ENCODE data around the gene GLI3. TPM values are rescaled to one million over a fixed set of nuclear protein-coding genes. Genes with fewer than 3 reads are reported as not detected.

The GLI3 gene
- total RNA-seq, 2 experiments from 2014 or later: not detected

DNA sequence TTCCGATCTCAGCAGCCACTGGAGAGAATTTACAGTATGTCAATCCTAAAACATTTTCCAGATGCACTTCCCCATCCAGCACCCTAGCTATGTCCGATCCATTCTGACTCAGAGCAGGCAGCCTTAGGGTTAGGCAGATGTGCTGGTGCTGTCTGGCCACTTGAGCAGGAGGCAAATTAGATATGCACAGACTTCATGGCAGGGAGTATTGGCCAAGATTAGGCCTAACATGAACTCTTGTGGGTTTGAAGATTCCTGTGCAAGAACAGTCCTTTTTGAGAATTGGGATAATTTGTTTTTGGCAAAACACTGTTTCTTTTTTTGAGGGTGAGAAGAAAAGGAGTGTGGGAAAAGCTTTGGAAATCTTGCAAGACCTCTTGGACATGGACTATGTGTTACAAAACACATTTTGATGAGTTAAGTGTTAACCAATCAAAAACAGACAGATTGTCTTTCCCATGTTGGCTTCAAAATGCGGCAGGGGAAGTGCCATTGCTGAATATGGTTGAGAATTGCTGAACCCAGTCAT, 315.5 kb downstream of the GLI3 start:
- H3K27me3 Mint-ChIP-seq (ENCODE audit: low read depth): peaks cover 36% of the 10 kb centered on the region
- ChIA-PET POLR2A (no interaction called here), CTCF (no interaction called here)
- no peaks in the 10 kb centered on the region for H3K9me3 Mint-ChIP-seq (ENCODE audit: insufficient read depth)
- no peak for ATAC-seq
- H3K4me3 Mint-ChIP-seq: no peak overlapping the region
- no peaks in the 10 kb centered on the region for H3K36me3 Mint-ChIP-seq (ENCODE audit: low read depth)
- no peak for DNase-seq
- no peaks in the 10 kb centered on the region for H3K4me1 Mint-ChIP-seq (ENCODE audit: low read depth)
- H3K27ac Mint-ChIP-seq: no peak overlapping the region

DNA sequence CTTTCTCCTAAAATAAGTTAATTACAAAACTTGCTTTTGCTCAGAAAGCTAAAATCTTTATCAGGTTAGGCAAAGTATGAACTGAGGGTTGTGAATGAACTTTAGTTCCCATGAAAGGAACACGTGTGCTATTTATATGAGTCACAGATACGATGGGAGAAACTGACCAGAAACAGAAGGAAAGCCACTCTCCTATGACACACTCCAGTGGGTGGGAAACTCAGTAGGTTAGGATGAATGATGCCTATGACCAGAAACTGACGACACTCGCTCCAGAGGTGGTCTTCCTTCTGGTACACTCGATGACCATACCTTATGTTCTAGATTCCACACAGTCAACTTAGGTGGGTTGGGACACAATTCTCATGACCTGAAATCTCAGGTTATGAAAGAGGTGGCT, 318.4 kb downstream of the GLI3 start:
- ATAC-seq (no peak), DNase-seq (no peak)
- Mint-ChIP-seq H3K27me3 (ENCODE audit: low read depth) (peaks cover 40% of the 10 kb centered on the region), H3K27ac (no peak overlapping the region), H3K36me3 (ENCODE audit: low read depth) (no peaks in the 10 kb centered on the region), H3K4me3 (no peak overlapping the region), H3K9me3 (ENCODE audit: insufficient read depth) (no peaks in the 10 kb centered on the region), H3K4me1 (ENCODE audit: low read depth) (no peaks in the 10 kb centered on the region)
- POLR2A ChIA-PET: no interaction called here
- CTCF ChIA-PET: interaction anchor here (2.0 kb wide), 1 partner anchor 22 kb away, joined by 6 read pairs; no protein-coding TSS in a partner anchor

DNA sequence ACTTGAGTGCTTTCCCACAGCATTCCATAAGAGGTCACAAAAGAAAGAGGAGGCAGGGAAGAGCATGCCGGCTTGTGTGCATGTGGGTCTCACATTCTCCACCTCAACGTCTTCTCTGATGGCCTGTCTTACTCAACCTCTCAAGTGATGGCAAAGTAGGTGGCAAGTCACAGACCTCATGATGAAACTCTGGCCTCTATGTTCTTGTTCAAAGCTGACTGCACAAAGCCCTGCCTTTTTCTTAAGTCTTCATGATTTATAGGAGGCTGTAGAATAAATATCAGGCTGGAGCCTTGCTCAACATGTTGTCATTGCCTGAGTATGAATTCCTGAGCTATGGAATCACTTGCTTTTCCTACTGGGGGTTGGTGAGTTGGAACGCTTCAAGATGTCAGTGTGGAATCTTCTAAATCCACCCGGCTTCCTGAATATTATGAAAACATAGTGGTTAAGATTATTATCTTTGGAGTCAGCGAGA, 320.5 kb downstream of the GLI3 start:
- no peak for ATAC-seq
- CTCF ChIA-PET: no interaction called here
- H3K4me3 Mint-ChIP-seq: no peak overlapping the region
- DNase-seq: no peak
- H3K27ac Mint-ChIP-seq: no peak overlapping the region
- POLR2A ChIA-PET: no interaction called here
- H3K9me3 Mint-ChIP-seq (ENCODE audit: insufficient read depth): no peaks in the 10 kb centered on the region
- peaks cover 31% of the 10 kb centered on the region for H3K27me3 Mint-ChIP-seq (ENCODE audit: low read depth)
- H3K36me3 Mint-ChIP-seq (ENCODE audit: low read depth): no peaks in the 10 kb centered on the region
- no peaks in the 10 kb centered on the region for H3K4me1 Mint-ChIP-seq (ENCODE audit: low read depth)

DNA sequence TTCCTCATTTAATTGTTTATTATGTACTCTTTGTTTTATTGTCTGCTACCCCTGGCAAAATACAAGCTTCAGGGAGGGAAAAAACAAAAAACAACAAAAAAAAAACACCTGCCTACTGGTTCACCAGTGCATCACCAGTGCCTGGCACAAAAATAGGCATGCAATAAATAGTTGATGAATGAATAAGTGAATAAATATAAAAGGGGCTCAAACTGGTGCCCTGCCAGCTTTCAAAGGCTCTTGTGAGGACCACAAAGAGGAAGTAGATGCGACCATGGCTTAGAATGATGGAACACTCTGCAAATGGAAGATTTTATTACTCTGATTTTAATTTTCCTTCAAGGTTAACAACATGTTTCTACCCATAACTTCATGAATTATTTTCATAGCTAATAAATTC, 321.1 kb downstream of the GLI3 start:
- ChIA-PET POLR2A (no interaction called here), CTCF (interaction anchor here (0.9 kb wide), 2 partner anchors 25 to 63 kb away, joined by 4 read pairs; no protein-coding TSS in a partner anchor)
- ATAC-seq (no peak), DNase-seq (no peak)
- no peaks in the 10 kb centered on the region for H3K9me3 Mint-ChIP-seq (ENCODE audit: insufficient read depth)
- no peak overlapping the region for H3K4me3 Mint-ChIP-seq
- no peaks in the 10 kb centered on the region for H3K36me3 Mint-ChIP-seq (ENCODE audit: low read depth)
- H3K27me3 Mint-ChIP-seq (ENCODE audit: low read depth): peaks cover 27% of the 10 kb centered on the region
- no peaks in the 10 kb centered on the region for H3K4me1 Mint-ChIP-seq (ENCODE audit: low read depth)
- H3K27ac Mint-ChIP-seq: no peak overlapping the region

DNA sequence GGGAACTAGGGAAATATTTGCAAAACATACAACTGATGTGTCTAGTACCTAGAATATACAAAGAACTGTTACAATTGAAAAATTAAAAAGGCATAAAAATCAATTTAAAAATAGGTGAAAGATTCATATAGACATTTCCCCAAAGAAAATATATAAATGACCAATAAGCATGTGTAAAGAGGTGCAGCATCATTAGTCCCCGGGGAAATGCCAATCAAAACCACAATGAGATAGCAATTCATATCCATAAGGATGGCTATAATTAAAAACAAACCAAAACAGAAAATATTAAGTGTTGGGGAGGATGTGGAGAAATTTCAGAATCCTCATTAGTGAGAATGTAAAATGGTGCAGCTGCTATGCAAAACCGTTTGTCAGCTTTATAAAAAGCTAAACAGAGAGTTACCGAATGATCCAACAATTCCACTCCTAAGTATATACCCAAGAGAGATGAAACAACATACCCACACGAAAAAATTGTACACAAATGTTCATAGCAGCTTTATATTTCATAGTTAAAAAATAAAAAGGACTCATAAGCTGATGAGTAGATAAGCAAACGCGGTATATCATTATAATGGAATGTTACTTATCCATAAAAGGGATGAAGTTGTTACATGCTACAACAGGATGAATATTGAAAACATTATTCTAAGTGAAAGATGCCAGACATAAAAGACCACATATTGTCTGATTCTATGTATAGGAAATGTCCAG, 324.0 kb downstream of the GLI3 start:
- no peaks in the 10 kb centered on the region for H3K4me1 Mint-ChIP-seq (ENCODE audit: low read depth)
- peaks cover 13% of the 10 kb centered on the region for H3K27me3 Mint-ChIP-seq (ENCODE audit: low read depth)
- no peaks in the 10 kb centered on the region for H3K9me3 Mint-ChIP-seq (ENCODE audit: insufficient read depth)
- DNase-seq: no peak
- ATAC-seq: no peak
- POLR2A ChIA-PET: no interaction called here
- no peak overlapping the region for H3K27ac Mint-ChIP-seq
- H3K4me3 Mint-ChIP-seq: no peak overlapping the region
- no peaks in the 10 kb centered on the region for H3K36me3 Mint-ChIP-seq (ENCODE audit: low read depth)
- CTCF ChIA-PET: no interaction called here

DNA sequence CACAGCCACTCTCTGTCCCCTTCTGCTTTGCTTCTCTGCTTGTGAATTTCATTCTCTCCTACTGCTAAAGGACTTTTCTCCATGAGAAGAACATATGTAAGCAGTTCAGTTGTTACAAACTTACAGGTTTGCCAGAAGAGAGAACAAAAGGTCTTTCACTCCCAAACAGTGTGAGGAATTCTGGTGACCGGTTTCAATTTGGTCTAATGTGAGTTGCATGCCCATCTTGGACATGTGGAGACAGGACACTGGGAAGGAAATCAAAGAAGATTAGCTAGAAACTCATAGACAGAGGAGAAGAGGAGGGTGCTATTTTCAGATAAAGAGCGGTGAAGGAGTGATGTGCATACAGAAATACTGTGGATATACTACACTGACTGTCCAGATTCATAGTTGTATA, 324.6 kb downstream of the GLI3 start:
- no peaks in the 10 kb centered on the region for H3K36me3 Mint-ChIP-seq (ENCODE audit: low read depth)
- CTCF ChIA-PET: interaction anchor here (0.7 kb wide), 1 partner anchor 749 kb away, joined by 3 read pairs; no protein-coding TSS in a partner anchor
- H3K4me1 Mint-ChIP-seq (ENCODE audit: low read depth): no peaks in the 10 kb centered on the region

DNA sequence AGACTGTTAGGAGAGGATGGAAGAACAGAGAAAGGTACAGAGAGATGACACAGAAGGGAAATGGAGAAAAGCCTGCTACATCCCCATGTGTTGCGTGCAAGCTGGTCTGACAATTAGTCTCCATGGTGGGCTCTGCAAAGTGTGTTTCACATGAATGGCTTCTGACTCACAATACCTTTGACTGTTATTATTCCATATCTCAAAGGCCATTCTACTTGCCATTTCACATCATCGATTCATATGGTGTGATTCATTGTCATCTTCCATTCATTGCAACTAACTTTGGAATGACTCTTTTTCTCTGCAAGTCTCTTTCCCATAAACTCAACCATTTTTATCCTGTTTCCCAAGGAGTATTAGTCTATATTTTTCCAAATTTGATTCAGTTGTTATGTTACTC, 325.2 kb downstream of the GLI3 start:
- no peaks in the 10 kb centered on the region for H3K9me3 Mint-ChIP-seq (ENCODE audit: insufficient read depth)
- H3K4me3 Mint-ChIP-seq: no peak overlapping the region
- H3K4me1 Mint-ChIP-seq (ENCODE audit: low read depth): no peaks in the 10 kb centered on the region
- H3K36me3 Mint-ChIP-seq (ENCODE audit: low read depth): no peaks in the 10 kb centered on the region
- H3K27ac Mint-ChIP-seq: no peak overlapping the region
- POLR2A ChIA-PET: no interaction called here
- CTCF ChIA-PET: interaction anchor here (0.7 kb wide), 1 partner anchor 748 kb away, joined by 3 read pairs; no protein-coding TSS in a partner anchor
- H3K27me3 Mint-ChIP-seq (ENCODE audit: low read depth): peaks cover 10% of the 10 kb centered on the region
- no peak for ATAC-seq
- DNase-seq: no peak

More for the DNA sequence above, 324.6 kb downstream of the GLI3 start:
- H3K27ac Mint-ChIP-seq: no peak overlapping the region
- POLR2A ChIA-PET: no interaction called here
- no peaks in the 10 kb centered on the region for H3K9me3 Mint-ChIP-seq (ENCODE audit: insufficient read depth)
- no peak for ATAC-seq
- H3K27me3 Mint-ChIP-seq (ENCODE audit: low read depth): peaks cover 10% of the 10 kb centered on the region
- H3K4me3 Mint-ChIP-seq: no peak overlapping the region
- no peak for DNase-seq
